ENCODE results near the gene SLC25A34. TPM values are rescaled to one million over a fixed set of nuclear protein-coding genes. Genes with fewer than 3 reads are reported as not detected.

Gene SLC25A34
- total RNA-seq, 1 experiment from 2014 or later = 0.07 TPM

DNA sequence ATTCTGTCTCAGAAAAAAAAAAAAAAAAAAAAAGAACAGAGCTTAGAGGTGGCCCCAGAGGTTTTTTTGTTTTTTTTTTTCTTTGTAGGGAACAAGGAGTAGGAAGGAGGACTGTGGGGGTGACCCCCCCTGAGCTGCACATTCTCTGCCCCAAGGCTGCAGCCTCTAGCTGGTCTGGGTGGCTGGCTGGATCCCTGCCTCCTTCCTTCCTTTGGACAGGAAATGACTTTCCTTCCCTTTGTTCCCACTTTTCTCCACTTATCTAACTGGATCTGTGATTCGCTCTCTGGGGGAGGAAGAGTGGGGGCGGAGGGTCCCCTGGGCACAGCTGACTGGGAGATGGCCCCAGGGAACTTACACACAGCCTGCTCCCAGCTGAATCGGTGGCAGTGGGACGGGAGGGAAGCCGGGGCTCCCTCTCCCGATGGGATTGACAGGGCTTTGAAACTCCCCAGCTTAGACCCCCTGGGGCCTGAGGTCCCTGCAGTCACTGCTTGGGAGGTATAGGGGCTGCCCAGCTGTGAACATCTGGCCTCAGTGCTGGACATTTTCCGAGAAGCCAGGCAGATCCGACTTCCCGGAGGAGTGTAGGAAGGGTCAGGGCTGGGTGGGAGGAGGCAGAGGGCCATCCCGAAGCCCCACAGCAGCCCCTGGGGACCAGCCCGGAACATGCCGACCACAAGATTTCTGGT is 24.6 kb downstream of the SLC25A34 start:
- in situ Hi-C loops (cut with HindIII; ENCODE audit: low pct_unique_long_range_greater_than_20kb, low sequenced_read_pairs) = no loop called here
- DNase-seq (ENCODE audit: low read depth) = no peak

DNA sequence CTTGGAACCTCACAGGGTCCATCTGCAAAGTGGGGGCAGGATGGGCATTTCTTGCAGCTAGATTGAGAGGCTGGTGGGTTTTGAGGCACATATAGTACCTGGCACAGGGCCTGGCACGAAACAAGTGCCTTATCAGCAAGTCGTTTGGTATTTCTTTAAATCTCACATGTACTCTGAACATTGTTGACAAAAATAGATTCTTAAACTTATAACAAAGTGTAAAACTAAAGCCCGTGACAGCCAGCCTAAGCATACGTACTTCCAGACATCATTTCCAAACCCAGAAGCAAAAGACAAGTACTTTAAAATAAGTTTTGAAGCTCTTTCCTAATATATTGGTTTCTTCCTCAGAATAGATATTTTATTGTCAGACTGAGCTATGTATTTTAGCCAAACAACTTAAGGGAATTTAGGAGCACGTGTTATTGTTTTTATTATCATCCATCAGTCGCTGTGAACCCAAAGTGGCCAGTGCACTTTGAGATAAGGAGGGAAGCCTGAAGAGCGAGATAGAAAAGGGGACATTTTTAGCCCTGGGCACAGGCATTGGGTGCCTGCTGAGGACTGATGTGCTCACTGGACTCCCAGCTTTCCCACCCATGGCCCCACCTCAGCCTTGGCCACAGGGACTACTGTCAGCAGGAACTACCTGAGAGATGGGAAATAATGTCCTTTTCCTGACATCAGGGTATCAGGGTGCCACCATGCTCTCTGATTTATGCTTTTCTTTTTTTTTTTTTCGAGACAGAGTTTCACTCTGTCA is 25.5 kb downstream of the SLC25A34 start:
- in situ Hi-C loops (cut with HindIII; ENCODE audit: low pct_unique_long_range_greater_than_20kb, low sequenced_read_pairs) = no loop called here
- DNase-seq (ENCODE audit: low read depth) = no peak

DNA sequence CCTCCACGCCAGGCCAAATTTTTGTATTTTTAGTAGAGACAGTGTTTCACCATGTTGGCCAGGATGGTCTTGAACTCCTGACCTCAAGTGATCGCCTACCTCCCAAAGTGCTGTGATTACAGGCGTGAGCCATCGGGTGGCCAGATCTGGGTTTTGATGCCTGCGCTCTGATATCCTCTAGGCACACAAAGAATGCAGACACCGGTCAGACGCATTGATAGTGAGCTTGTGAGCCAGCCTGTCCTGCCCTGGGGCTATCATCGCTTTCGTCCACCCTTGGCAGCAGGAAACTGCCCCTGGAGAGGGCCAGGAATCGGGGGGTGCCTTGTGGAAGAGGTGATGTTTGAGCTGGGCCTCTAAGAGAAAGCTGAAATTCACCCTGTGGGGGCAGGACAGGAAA is 26.5 kb downstream of the SLC25A34 start:
- no peak for DNase-seq (ENCODE audit: low read depth)
- in situ Hi-C loops (cut with HindIII; ENCODE audit: low pct_unique_long_range_greater_than_20kb, low sequenced_read_pairs) = no loop called here

DNA sequence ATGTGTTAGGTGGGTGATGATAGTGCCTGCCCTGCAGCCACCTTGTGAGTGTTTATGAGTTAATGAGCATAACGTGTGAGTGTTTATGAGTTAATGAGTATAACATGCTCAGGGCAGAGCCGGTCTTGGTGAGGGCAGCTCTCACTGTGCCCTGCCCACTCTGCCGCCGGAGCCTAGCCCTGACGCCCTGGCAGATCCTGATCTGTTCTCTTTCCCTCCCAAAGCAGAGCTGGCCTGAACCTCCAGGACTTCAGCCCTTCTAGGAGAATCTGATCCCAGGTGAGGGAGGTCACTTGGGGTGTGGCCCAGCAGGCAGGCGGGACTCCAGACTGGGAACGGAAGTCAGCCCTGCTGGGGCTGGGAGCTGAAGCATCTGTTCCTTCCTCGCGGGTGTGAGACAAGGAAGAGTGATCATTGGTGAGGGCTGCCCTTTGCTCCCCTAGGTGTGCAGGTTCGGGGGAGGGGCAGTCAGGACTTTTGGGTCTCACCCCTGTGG is 28.3 kb downstream of the SLC25A34 start:
- peak; percentile 41 for DNase-seq (ENCODE audit: low read depth)
- in situ Hi-C loops (cut with HindIII; ENCODE audit: low pct_unique_long_range_greater_than_20kb, low sequenced_read_pairs) = no loop called here

DNA sequence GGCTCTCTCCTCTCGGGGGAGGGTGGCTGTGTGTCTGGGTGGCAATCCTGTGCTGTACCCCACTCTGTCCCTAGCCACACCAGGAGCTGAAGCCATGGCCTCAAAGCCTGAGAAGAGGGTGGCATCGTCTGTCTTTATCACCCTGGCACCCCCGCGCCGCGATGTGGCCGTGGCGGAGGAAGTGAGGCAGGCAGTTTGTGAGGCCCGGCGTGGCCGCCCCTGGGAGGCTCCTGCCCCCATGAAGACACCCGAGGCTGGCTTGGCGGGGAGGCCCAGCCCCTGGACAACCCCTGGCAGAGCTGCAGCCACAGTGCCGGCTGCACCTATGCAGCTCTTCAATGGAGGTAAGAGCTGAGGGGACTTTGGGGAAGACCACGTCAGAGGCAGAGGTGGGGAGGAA is 28.8 kb downstream of the SLC25A34 start:
- DNase-seq (ENCODE audit: low read depth) = no peak
- in situ Hi-C loops (cut with HindIII; ENCODE audit: low pct_unique_long_range_greater_than_20kb, low sequenced_read_pairs) = no loop called here

DNA sequence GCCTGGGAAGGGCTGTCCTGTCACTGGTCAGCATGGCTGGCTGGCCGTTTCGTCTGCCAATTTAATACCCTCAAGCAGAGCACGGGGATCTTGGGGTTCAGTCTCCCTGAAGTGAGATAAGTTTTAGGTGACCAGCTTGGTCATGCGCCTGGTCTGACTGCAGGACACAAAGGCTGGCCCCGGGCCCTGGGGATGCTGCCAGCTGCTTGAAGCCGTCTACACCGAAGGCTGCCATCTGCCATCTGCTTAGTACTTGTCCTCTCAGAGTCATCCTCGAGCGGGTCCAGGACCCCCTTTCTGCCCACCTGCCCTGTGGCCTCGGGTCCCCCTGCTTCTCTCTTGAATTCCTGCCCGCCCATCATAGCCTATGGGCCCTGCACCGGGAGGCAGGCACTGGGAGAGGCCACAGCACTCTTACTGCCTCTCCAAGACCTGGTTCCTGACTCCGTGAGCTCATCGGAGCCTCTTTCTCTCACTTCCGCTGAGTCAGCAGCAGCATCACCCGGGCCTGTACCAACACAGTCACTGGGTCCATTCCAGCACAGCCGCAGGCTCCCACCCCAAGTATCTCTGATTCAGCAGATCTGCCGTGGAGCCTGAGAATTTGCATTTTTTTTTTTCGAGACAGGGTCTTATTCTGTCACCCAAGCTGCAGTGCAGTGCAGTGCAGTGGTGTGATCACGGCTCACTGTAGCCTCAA is 29.6 kb downstream of the SLC25A34 start:
- DNase-seq (ENCODE audit: low read depth) = peak; percentile 62
- in situ Hi-C loops (cut with HindIII; ENCODE audit: low pct_unique_long_range_greater_than_20kb, low sequenced_read_pairs) = no loop called here

DNA sequence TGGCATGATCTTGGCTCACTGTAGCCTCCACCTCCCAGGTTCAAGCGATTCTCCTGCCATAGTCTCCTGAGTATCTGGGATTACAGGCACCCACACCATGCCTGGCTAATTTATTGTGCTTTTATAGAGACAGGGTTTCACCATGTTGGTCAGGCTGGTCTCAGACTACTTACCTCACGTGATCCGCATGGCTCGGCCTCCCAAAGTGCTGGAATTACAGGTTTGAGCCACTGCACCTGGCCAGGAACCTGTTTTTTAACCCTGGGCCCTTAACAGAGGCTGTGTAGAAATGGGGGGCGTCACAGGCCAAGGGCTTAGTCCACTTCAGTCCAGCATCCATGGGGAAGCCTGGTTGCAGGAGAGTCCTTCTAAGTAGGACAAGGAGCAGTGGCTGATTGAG is 31.9 kb downstream of the SLC25A34 start:
- in situ Hi-C loops (cut with HindIII; ENCODE audit: low pct_unique_long_range_greater_than_20kb, low sequenced_read_pairs) = no loop called here

DNA sequence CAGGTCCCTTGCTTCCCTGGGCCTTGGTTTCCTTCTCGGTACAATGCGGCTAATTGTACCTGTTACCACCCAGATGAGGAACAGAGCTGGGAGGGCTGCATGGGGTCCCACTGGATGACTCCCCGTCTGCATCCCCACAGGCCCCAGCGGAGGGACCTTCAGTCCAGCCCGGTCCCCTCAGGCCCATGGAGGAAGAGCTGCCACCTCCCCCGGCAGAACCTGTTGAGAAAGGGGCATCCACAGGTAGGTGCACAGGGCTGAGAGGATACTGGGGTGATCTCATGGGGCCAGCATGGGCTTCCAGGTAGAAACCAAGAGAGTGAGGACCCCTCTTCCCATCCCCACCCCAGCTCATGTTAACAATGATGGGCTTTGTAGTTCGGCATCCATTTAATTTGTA is 32.3 kb downstream of the SLC25A34 start:
- in situ Hi-C loops (cut with HindIII; ENCODE audit: low pct_unique_long_range_greater_than_20kb, low sequenced_read_pairs) = no loop called here
- no peak for DNase-seq (ENCODE audit: low read depth)

More for the DNA sequence above, 31.9 kb downstream of the SLC25A34 start:
- DNase-seq (ENCODE audit: low read depth) = no peak

DNA sequence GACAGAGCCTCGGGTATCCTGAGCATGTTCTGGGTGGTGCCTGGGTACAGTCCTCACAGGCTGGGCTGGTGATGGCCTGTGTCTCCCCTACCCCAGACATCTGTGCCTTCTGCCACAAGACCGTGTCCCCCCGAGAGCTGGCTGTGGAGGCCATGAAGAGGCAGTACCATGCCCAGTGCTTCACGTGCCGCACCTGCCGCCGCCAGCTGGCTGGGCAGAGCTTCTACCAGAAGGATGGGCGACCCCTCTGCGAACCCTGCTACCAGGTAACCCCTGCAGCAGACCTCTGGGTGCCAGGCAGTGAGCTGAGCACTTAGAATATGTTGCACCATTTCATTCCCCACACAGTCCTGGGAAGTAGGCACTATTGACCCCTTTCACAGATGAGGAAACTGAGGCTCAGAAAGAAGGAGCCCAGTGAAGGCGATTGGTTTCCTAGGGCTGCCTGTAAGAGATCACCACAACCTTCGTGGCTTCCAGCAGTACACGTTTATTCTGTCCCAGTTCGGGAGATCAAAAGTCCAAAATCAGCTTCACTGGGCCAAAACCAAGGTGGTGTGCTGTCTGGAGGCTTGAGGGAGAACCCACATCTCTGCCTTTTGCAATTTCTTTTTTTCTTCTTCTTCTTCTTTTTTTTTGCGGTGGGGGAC is 34.4 kb downstream of the SLC25A34 start:
- DNase-seq (ENCODE audit: low read depth) = no peak
- in situ Hi-C loops (cut with HindIII; ENCODE audit: low pct_unique_long_range_greater_than_20kb, low sequenced_read_pairs) = no loop called here

DNA sequence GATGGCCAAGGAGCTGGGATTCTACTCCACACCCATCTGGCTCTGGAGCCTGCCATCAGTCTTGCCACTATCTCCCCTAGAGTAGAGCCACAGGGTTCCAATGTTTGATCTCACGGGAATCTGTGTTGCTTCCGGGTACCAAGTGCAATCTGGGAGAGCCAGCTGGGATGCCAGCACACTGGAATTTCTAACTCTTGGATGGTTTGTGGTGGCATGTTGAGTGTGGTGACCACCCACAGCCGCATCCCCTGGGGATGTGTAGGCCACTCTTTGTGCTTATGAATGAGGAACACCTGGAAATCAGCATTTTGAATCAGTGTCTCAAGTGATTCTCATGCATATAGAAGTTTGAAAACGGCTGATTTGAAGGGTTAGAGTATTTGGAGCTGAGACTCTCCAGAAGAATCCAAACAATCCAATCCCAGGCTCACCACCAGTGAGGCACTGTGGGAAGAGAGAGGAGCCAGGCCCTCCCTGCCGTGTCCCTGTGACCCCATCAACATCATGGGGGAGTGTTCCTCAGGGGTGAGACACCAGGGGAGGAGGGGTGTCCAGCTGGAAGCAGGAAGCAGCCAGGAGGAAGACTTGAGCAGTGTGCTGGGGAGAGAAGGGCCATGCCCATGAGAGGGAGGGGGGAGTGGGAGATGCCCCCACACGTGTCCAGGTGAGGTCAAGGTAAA is 35.9 kb downstream of the SLC25A34 start:
- in situ Hi-C loops (cut with HindIII; ENCODE audit: low pct_unique_long_range_greater_than_20kb, low sequenced_read_pairs) = no loop called here
- no peak for DNase-seq (ENCODE audit: low read depth)

DNA sequence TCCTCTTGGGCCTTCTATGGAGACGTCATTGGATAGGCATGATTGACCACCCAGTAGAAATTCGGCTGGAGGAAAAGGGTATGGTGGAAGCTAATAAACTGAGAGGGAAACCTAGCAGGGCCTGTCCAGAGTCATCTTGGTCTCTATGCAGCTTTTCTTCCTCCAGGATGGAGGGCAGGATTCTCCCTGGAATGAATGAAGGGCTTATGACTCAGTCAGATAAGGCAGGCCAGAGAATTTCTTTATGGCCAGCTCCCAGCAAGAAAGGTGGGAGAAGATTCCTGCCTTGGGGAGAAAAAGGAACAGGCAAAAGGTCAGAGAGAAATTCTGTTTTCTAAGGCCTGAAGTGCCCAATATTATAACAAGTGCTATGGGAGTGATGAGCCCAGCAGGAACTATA is 39.6 kb downstream of the SLC25A34 start:
- no peak for DNase-seq (ENCODE audit: low read depth)
- in situ Hi-C loops (cut with HindIII; ENCODE audit: low pct_unique_long_range_greater_than_20kb, low sequenced_read_pairs) = no loop called here

DNA sequence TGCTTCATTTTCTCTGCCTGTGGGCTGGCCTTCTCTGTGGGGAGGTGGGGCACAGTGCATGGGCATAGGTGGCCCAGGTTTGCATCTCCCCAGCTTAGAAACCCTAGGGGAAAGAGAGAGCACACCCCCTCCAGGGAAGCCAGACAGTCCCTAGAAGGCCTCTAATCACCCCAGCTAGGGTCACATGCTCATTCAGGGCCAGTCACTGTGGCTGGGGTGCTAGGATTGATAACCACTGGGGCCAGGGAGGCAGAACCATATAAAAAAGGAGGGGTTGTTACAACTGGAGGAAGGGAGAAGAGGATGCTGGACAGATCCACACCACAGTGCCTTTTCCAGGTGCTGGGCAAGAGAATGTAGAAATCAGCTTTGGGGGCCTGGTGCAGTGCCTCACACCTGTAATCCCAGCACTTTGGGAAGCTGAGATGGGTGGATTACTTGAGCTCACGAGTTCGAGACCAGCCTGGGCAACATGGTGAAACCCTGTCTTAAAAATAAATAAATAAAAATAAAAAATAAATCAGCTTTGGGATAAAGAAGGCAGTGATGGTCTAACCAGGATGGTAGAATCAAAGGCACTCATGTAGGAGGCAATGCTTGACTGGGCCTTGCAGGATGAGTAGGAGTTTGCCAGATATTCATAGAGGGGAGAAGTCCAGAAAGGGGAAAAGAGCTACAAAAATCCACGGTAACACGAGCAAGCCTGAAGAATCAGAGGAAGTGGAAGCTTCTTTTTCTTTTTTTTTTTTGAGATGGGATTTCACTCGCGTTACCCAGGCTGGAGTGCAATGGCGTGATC is 42.0 kb downstream of the SLC25A34 start:
- in situ Hi-C loops (cut with HindIII; ENCODE audit: low pct_unique_long_range_greater_than_20kb, low sequenced_read_pairs) = no loop called here
- no peak for DNase-seq (ENCODE audit: low read depth)

DNA sequence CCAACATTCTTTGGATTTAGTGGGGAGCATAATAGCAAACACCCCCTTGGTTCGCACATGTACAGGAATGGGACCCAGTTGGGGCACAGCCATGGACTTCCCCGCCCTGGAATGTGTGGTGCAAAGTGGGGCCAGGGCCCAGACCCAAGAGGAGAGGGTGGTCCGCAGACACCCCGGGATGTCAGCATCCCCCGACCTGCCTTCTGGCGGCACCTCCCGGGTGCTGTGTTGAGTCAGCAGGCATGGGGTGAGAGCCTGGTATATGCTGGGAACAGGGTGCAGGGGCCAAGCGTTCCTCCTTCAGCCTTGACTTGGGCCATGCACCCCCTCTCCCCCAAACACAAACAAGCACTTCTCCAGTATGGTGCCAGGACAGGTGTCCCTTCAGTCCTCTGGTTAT is 49.6 kb downstream of the SLC25A34 start:
- DNase-seq (ENCODE audit: low read depth) = no peak

DNA sequence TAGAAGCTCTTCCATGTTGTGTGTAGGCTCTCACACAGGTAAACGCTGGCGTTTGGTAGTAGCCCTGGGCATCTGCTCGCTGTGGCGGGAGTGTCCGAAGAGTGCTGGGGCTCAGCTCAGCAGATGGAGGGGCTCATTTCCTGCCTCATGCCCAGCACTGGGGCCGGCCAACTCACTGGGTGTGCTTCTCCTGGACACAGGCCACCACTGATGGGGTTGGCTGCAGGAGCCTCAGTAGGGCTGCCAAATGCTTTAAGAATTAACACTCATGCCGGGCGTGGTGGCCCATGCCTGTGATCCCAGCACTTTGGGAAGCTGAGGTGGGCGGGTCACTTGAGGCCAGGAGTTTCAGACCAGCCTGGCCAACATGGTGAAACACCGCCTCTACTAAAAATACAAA is 50.5 kb downstream of the SLC25A34 start:
- DNase-seq (ENCODE audit: low read depth) = no peak
- in situ Hi-C loops (cut with HindIII; ENCODE audit: low pct_unique_long_range_greater_than_20kb, low sequenced_read_pairs) = no loop called here

More for the DNA sequence above, 49.6 kb downstream of the SLC25A34 start:
- in situ Hi-C loops (cut with HindIII; ENCODE audit: low pct_unique_long_range_greater_than_20kb, low sequenced_read_pairs) = no loop called here

DNA sequence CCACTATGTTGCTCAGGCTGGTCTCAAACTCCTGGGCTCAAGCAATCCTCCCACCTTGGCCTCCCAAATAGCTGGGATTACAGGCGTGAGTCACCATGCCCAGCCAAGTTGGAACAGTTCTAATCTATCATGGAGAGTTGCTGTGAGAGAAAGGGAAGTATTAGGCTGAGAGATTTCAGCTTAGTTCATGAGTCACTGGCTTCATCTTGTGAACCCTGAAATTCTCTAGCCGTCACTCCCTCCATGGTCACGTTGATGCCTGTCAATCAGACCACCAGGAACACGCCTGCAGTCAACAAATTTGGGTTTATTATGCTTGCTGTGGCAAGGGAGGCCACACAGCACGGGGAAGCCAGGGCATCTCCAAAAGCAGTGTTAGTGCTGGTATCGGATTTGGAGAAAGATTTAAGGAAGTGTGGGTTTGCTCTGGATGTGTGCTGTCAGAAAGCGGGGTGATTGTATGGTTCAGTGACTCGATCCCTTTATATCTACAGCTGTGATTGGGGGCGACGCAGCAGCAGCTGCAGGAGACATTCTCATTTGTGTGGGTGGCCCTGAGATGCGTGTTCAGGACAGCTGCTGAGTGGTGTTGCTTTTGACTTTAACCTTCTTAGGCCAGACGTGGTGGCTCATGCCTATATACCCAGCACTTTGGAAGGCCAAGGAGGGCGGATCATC is 52.7 kb downstream of the SLC25A34 start:
- DNase-seq (ENCODE audit: low read depth) = no peak

More for the DNA sequence above, 52.7 kb downstream of the SLC25A34 start:
- in situ Hi-C loops (cut with HindIII; ENCODE audit: low pct_unique_long_range_greater_than_20kb, low sequenced_read_pairs) = no loop called here
